HG02759 (cell line): Measurements from ENCODE around the gene NPAS3.

ENCODE experiments used
- ATAC-seq: cut with Tn5 transposase; IDR thresholded peaks from one replicate; pipeline ENCODE4 v1.9.1; 2021; ENCODE audit warnings: mild to moderate bottlenecking, moderate library complexity; ENCODE audit not compliant: unreplicated experiment

Gene NPAS3

DNA sequence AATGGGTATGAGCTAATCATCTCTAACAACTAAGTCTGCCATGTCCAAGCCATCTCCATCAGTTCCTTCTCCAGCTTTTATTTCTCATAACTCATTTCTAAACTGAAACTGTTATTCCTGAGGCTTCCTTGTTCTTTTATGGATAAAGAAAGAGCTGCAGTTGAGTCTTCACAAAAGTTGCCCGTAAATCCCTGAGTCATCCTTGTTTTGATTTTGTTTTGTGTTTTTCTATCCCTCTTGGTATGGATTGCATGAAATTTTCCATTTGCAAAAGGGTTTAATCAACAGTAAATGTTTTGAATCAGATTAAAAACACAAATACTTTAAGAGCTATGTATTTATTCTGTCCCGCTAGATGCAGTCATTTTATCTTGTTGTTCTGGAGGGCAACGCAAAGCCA is 721.6 kb downstream of the NPAS3 start:
- no peak for ATAC-seq

GRCh38 chr14:33661101-33661500 is 722.4 kb downstream of the NPAS3 start:
- ATAC-seq: no peak

DNA sequence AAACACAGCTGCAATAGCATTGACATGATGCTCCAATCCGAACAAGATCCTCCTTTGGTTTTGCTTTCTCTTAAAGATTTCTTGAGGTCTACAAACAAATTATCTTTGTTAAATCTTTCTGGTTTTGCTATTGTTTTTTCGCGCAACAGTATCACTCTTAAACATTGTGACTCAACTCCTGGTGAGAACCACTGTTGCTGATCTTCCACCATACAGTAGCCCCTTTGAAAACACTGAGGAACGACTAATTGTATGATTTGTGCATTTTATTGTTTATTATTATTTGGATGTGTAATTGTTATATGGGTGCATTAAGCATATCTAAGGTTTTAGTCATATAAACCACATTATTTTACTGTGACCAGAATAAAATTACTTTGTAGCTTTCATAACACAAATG is 729.4 kb downstream of the NPAS3 start:
- no peak for ATAC-seq

DNA sequence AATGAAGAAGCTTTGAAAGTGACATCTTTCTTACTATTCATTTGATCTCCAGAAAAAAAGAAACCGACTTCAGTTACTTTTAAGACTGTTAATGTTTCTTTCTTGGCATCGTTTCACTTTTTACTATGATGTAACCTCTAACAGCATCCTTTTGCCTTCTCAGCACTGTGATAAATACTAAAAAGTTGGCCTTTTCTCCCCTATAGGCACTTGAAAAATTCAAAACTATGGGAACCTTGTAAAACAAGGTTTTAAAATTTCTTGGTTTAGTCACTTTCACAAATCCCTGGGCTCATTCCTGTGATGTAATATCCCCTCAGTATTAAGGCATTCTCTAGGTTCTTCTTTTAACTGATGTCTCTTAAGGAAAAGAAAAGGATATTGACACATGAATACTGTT is 730.4 kb downstream of the NPAS3 start:
- ATAC-seq: no peak

DNA sequence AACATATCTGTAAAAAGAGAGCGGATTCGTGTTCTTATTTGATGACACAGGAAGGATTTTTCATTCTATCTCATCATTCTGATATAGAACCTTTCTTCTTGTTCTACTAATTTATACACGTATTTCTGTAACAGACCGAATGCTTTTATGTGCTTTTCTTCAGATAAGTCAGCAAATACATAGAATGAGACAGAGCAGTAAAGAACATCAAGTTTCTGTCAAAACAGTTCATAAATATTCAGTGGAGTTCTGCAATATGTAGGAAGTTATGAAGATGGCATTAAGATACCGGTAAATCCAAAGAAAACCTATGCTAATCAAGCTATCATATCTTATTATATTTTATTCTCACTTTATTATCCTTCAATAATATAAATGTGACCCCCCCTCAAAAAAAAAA is 731.6 kb downstream of the NPAS3 start:
- no peak for ATAC-seq

- no peak for ATAC-seq
Observed at GRCh38 chr14:33671556-33671955, 732.9 kb downstream of the NPAS3 start.

DNA sequence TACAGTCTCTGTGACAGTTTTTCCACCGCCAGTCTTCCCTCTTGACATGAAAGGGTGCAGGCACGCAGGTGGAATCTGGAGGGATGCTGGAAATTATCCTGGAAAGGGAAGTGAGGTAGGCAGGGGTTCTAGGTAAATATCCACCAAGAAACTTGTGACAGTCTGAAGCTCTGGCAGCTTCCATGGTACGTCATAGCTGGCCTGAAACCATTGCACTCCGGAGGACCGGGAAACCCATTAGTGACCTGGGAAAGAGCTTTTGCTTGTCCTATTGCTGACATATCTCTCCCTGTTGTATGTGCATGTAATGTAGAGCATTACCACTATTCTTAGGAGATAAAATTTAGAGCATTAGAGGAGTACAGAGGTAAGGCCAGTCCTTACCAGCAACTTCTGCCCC is 736.2 kb downstream of the NPAS3 start:
- no peak for ATAC-seq

- ATAC-seq: no peak
Observed at GRCh38 chr14:33675415-33676130, 736.9 kb downstream of the NPAS3 start.

GRCh38 chr14:33676135-33676566 is 737.5 kb downstream of the NPAS3 start:
- no peak for ATAC-seq

DNA sequence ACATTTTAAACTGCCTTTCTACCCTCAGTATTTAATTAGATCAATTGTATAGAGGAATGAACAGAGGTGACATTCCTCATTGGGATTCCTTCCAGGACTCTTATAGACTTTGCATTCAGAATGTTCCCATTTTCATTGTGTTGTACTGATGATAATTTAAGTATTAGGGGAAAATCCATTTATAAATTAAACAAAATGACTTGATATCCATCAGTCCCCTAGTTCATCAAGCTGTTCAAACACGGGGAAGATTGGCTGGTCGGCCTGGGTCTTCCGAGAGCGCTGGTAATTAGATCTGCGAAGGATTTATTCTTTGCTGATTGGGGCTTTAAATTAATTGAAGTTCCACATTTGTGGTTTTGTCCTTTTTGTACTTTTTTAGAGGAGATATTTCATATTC is 738.2 kb downstream of the NPAS3 start:
- no peak for ATAC-seq

DNA sequence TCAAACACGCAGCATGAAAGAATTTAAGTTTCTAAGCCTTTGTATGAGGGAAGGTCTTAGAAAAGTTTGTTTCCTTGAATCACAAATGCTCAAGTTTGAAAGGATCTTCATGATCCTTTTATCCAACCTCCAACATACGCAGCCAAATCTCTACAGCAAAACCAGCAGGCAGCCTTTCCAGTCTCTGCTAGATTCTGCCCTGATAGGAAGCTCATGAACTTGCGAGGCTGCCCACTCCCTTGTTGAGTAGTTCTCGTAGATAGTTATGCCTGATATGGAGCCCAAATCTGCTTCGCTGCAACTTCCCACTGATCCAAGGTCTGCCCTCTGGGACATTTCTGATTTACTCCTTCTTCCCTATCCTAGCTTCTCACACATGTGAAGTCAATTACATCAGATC is 739.3 kb downstream of the NPAS3 start:
- no peak for ATAC-seq

DNA sequence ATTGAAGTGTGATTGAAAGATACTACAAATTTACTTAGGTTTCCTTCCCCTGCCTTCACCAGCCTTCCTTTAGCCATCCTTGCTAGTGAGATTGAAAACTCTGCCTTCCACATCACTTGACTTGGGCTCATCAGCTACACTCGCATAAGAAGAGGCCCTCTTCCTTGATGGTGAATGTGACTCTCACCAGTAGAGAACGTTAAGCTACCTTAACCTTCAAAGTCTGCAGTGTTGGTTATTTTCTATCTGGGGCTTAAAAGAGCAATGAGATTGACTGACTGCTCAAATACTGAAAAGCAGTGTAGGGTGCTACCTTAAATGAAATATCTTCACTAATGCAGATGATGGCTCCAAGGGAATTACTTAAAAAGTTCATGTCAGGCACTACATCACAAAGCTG is 740.3 kb downstream of the NPAS3 start:
- no peak for ATAC-seq

GRCh38 chr14:33679461-33680225 is 741.0 kb downstream of the NPAS3 start:
- no peak for ATAC-seq

DNA sequence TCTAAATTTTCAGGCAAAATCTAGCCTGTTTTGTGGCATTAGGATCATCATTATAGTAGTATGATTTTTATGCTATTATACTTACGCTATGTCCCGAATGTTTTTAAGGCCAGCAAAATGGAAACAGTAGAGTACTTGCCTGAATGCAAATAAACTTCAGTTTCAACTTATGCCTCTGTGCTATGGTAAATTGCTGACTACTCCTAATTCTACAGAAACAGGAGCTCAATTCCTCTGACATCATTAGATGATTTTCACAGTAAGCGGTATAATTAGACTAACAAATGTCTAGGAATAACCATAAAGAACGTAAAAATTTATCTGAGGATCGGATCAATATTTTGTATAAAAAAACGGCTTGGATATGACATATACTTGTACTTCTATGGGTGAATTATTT is 742.2 kb downstream of the NPAS3 start:
- ATAC-seq: no peak

GRCh38 chr14:33682760-33683159 is 744.1 kb downstream of the NPAS3 start:
- ATAC-seq: no peak

GRCh38 chr14:33685026-33685425 is 746.3 kb downstream of the NPAS3 start:
- ATAC-seq: no peak

DNA sequence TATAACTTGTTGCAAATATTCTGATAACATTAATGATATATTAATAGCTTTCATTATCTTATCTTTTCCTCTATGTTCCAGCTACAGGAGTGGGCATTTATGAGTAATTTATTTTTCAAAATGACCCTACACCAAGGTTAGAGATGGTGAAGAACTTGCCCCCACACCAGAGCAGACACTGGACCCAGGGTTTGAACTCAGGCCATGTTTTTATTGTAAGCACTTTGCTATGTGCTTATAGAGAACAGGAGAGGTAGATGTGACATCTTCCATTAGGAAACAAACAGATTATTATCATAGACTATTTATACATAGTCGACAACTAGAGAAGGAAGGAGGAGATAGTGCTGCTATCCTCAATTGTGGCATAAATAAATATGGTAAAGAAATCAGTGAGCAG is 747.0 kb downstream of the NPAS3 start:
- no peak for ATAC-seq

- ATAC-seq: no peak
Observed at GRCh38 chr14:33686218-33686617, 747.5 kb downstream of the NPAS3 start.

- no peak for ATAC-seq
Observed at GRCh38 chr14:33686856-33687255, 748.2 kb downstream of the NPAS3 start.

GRCh38 chr14:33689680-33690079 is 751.0 kb downstream of the NPAS3 start:
- ATAC-seq: no peak

- no peak for ATAC-seq
Observed at GRCh38 chr14:33691907-33692306, 753.2 kb downstream of the NPAS3 start.

GRCh38 chr14:33692762-33693161 is 754.1 kb downstream of the NPAS3 start:
- ATAC-seq: no peak

DNA sequence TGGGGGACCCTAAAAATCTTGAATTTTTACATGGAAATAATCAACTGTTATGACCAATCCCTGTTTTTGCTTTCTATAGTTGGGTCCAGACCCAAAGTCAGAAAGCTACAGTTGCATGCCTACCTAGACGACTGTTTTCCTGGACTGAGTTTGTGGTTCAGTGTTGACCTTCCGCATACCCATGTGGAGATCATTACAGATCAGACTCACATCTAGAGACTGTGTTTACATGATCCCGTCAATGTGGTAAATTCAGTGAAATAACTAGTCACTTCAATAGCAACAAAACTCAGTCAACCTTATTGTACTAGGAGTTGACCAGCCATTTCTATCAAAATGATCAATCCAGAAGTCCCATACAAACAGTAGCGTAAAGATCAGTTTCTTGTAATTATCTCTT is 754.6 kb downstream of the NPAS3 start:
- ATAC-seq: no peak
